H1 (cell line): Measurements from ENCODE around the gene CYB5R3. TPM values are rescaled to one million over a fixed set of nuclear protein-coding genes. Genes with fewer than 3 reads are reported as not detected.

ENCODE experiments used
- CEBPB ChIP-seq: IDR thresholded peaks from 2 replicates; pipeline ENCODE4 v1.6.1; 2012; ENCODE audit warnings: low read depth, low read length
- GABPA ChIP-seq: IDR thresholded peaks from 2 replicates; pipeline ENCODE4 v1.6.1; 2011; ENCODE audit warnings: mild to moderate bottlenecking, low read length, moderate library complexity, borderline replicate concordance; ENCODE audit not compliant: insufficient read depth
- TCF12 ChIP-seq: IDR thresholded peaks from 2 replicates; pipeline ENCODE4 v1.6.1; 2011; ENCODE audit warnings: low read depth, mild to moderate bottlenecking, low read length
- polyA plus RNA-seq, 7 experiments: library from polyadenylated mRNA; depleted of rRNA in 3 of 7; stranded (reverse) in 5 of 7; unstranded in 2 of 7; fragments of >200 nt in 5 of 7; fragments of 200-250 nt in 2 of 7; gene quantifications; 1 replicate in 5 of 7; 2 replicates in 1 of 7; 4 replicates in 1 of 7; pipeline versions ENCODE4 v1.2.1 to v1.2.3, GENCODE V29; 2011 to 2013; ENCODE audit warnings: missing spikeins in 2 of 7, mixed read lengths in 2 of 7
- total RNA-seq: library from RNA; stranded (reverse); fragmentation: NEBNext Ultra II Directional; extraction: Animal tissue kit (Norgen Biotek cat#: 25700); gene quantifications from 2 replicates; pipeline ENCODE4 v1.2.1, GENCODE V29; 2021
- TF ChIP-seq, protein P1 (sequence below): fragments of 300-600 bp; sonication (generic); IDR thresholded peaks from 2 replicates; pipeline ENCODE4 v1.7.1; 2012; ENCODE audit warnings: low read length, moderate library complexity, mild to moderate bottlenecking, inconsistent platforms; ENCODE audit not compliant: insufficient replicate concordance
- TF ChIP-seq, protein P2 (sequence below), 3 experiments: IDR thresholded peaks; 1 replicate in 2 of 3; 2 replicates in 1 of 3; pipeline versions ENCODE4 v1.5.1 to v1.6.1; 2011; ENCODE audit warnings: low read length in 3 of 3, mild to moderate bottlenecking in 3 of 3, inconsistent platforms in 2 of 3, low read depth in 1 of 3, moderate library complexity in 1 of 3; ENCODE audit not compliant: insufficient read depth in 1 of 3; ENCODE audit errors: control extremely low read depth in 1 of 3

The CYB5R3 gene
- total and polyA plus RNA-seq, 2 of the 8 experiments (the other 6 are each of a cell fraction or from before 2014, with no cell fraction given) = 75.3 to 113 TPM

DNA sequence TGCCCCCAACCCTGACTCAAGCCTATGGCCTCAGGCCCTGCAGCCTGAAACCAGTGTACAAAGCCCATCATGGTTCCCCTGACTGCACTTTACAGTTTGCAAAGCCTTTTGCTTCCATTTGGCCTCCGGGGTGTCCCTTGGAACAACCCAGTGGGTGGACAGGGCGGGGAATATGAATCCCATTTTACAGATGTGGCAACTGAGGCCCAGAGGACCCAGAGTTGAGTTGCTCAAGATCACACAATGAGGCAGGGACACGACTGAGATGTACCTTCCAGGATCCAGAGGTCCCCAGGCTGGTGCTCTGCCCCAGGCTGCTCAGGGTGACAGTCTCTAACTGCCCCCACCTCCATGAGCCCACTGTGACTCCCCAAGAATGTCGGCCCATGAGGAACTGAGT, 29.1 kb downstream of the CYB5R3 start (continued):
- TF ChIP-seq, protein P1, sequence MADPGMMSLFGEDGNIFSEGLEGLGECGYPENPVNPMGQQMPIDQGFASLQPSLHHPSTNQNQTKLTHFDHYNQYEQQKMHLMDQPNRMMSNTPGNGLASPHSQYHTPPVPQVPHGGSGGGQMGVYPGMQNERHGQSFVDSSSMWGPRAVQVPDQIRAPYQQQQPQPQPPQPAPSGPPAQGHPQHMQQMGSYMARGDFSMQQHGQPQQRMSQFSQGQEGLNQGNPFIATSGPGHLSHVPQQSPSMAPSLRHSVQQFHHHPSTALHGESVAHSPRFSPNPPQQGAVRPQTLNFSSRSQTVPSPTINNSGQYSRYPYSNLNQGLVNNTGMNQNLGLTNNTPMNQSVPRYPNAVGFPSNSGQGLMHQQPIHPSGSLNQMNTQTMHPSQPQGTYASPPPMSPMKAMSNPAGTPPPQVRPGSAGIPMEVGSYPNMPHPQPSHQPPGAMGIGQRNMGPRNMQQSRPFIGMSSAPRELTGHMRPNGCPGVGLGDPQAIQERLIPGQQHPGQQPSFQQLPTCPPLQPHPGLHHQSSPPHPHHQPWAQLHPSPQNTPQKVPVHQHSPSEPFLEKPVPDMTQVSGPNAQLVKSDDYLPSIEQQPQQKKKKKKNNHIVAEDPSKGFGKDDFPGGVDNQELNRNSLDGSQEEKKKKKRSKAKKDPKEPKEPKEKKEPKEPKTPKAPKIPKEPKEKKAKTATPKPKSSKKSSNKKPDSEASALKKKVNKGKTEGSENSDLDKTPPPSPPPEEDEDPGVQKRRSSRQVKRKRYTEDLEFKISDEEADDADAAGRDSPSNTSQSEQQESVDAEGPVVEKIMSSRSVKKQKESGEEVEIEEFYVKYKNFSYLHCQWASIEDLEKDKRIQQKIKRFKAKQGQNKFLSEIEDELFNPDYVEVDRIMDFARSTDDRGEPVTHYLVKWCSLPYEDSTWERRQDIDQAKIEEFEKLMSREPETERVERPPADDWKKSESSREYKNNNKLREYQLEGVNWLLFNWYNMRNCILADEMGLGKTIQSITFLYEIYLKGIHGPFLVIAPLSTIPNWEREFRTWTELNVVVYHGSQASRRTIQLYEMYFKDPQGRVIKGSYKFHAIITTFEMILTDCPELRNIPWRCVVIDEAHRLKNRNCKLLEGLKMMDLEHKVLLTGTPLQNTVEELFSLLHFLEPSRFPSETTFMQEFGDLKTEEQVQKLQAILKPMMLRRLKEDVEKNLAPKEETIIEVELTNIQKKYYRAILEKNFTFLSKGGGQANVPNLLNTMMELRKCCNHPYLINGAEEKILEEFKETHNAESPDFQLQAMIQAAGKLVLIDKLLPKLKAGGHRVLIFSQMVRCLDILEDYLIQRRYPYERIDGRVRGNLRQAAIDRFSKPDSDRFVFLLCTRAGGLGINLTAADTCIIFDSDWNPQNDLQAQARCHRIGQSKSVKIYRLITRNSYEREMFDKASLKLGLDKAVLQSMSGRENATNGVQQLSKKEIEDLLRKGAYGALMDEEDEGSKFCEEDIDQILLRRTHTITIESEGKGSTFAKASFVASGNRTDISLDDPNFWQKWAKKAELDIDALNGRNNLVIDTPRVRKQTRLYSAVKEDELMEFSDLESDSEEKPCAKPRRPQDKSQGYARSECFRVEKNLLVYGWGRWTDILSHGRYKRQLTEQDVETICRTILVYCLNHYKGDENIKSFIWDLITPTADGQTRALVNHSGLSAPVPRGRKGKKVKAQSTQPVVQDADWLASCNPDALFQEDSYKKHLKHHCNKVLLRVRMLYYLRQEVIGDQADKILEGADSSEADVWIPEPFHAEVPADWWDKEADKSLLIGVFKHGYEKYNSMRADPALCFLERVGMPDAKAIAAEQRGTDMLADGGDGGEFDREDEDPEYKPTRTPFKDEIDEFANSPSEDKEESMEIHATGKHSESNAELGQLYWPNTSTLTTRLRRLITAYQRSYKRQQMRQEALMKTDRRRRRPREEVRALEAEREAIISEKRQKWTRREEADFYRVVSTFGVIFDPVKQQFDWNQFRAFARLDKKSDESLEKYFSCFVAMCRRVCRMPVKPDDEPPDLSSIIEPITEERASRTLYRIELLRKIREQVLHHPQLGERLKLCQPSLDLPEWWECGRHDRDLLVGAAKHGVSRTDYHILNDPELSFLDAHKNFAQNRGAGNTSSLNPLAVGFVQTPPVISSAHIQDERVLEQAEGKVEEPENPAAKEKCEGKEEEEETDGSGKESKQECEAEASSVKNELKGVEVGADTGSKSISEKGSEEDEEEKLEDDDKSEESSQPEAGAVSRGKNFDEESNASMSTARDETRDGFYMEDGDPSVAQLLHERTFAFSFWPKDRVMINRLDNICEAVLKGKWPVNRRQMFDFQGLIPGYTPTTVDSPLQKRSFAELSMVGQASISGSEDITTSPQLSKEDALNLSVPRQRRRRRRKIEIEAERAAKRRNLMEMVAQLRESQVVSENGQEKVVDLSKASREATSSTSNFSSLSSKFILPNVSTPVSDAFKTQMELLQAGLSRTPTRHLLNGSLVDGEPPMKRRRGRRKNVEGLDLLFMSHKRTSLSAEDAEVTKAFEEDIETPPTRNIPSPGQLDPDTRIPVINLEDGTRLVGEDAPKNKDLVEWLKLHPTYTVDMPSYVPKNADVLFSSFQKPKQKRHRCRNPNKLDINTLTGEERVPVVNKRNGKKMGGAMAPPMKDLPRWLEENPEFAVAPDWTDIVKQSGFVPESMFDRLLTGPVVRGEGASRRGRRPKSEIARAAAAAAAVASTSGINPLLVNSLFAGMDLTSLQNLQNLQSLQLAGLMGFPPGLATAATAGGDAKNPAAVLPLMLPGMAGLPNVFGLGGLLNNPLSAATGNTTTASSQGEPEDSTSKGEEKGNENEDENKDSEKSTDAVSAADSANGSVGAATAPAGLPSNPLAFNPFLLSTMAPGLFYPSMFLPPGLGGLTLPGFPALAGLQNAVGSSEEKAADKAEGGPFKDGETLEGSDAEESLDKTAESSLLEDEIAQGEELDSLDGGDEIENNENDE = no peak
- TF ChIP-seq TCF12 (no peak), CEBPB (no peak), GABPA (no peak)
- TF ChIP-seq, protein P2, sequence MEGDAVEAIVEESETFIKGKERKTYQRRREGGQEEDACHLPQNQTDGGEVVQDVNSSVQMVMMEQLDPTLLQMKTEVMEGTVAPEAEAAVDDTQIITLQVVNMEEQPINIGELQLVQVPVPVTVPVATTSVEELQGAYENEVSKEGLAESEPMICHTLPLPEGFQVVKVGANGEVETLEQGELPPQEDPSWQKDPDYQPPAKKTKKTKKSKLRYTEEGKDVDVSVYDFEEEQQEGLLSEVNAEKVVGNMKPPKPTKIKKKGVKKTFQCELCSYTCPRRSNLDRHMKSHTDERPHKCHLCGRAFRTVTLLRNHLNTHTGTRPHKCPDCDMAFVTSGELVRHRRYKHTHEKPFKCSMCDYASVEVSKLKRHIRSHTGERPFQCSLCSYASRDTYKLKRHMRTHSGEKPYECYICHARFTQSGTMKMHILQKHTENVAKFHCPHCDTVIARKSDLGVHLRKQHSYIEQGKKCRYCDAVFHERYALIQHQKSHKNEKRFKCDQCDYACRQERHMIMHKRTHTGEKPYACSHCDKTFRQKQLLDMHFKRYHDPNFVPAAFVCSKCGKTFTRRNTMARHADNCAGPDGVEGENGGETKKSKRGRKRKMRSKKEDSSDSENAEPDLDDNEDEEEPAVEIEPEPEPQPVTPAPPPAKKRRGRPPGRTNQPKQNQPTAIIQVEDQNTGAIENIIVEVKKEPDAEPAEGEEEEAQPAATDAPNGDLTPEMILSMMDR (IDR thresholded peaks at IDR 0.05; ENCODE audit: control extremely low read depth in 1 of 3, insufficient read depth in 1 of 3, low read depth in 1 of 3, low read length in 3 of 3) = no peak
